ELR (cell line): ENCODE results near the gene GPR3.
"Not testable (repeated sequence)": the region's sequence is repeated elsewhere in the genome, so short reads cannot be mapped to it uniquely, and the experiment has no call there.

Experiments used
- DNase-seq: peaks from one replicate; pipeline ENCODE4 v3.0.0-alpha.2; 2015; ENCODE audit warnings: low read depth

Gene GPR3

DNA sequence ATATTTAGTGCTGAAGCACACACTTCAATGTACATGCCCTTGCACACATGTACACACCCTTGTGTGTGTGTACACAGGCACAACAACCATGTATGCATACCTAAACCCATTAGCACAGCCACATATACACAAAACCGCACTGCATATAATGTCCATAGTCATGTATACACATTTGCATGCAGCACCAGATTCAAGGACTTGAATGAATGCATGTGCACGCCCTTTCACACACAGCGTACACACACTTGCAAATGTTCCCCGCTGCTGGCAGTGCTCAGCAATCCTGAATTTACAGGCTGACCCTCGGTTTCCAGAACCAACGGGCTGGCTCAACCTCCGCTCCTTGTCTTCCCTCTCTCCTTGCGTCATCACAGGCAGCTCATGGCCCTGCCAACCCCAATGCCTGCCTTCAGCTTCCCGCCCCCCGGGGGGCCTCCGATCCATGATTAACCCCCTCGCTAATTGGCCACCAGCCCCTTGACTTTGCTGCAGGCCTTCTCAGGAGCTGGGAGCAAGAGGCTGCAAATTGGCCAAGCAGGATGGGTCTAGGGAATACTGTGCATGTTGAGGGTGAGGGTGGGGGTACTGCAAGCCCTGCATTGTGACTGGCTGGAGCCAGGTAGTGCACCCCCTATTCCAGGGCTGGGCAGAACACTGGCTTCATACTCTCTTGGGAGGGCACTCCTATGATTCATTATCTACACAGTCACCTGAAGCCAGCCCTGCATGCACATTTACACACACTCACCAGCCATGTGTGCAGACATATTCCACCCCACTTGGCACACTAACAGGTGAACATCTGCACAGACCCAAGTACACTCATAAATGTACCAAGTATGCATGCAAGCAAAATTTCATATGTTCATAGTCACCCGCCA is 7.9 kb downstream of the GPR3 start:
- no peak for DNase-seq

DNA sequence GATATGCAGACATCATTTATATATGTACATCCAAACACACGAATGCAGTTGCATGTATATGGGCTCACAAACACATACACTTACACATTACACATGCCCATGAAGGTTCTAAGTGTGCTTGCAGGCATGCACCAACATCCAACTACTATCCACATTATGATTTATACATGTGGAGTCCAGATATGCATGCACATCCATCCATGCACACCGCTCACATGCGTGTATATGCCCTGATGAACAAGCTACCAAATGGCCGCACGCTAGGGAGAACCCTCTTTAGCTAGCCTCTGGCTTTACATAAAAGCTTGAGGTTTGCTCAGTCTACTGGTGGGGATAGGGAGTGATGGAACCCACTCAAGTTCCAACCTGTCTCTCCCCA is 8.5 kb downstream of the GPR3 start:
- no peak for DNase-seq

DNA sequence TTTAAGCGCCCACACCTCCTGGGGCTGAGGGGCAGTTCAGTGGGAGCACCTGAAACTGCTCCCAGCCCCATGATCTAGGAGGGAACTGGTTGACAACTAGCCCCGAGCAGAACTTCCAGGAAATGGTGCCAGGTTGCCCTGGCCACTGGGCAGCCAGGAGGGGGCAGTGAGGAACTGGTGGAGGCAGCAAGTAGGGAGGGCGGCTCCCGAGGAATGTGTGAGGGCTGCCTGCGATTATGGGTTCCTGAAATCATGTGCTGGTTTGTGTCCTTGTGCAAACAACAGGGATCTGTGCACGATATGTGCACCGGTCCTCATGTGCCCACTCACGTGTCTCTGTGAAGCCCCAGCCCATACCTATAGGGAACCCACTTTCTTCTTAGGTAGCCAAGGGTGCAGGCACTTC is 9.9 kb downstream of the GPR3 start:
- peak; percentile 43 for DNase-seq

DNA sequence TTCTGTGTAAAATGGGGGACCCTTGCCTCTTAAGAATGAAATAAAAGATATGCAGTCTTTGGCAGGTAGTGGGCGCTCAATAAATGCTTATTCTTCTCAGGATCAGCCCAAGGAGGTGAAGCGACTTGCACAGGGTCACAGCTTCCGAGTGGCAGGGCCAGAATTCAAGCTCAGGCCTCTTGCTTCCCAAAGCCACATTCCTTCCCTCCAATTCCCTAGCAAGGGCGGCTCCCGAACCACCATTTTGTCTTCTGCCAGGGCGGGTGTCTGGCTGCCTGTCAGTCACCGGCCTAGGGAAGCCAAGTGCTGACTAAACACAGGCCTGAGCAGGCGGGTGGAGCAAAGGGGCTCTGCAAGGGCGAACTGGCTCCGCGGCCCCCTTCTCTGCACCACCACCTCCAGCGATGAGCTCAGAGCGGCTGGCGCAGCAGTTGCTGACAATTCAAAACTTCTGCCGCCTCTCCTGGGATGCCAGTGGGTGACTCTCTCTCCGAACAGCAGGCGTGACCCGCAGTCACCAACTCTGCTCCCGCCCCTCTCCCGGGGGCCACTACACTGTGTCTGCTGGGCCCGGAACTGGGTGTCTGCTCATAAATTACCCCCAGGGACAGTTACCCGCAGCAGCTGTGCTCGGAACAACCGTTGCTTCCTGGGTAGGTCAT is 10.8 kb downstream of the GPR3 start:
- DNase-seq: peak; percentile 57

DNA sequence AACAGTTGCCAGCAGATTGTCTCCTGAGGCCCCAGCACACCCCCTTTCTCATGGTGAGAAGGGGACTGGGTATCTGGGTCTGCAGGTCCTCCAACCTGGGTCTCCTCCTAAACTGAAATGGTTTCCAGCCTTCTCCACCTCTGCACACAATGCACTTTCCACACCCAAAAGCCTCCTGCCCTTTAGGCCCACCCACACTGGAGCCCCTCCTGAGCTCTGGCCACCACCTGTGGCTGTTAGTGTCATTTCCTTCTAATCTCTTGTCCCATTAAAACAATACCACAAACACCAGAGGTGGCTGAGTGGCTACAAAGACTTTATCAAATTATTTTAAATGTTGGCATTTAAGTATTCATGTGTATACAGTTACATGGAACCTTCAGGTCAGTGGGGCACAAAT is 11.5 kb downstream of the GPR3 start:
- no peak for DNase-seq

DNA sequence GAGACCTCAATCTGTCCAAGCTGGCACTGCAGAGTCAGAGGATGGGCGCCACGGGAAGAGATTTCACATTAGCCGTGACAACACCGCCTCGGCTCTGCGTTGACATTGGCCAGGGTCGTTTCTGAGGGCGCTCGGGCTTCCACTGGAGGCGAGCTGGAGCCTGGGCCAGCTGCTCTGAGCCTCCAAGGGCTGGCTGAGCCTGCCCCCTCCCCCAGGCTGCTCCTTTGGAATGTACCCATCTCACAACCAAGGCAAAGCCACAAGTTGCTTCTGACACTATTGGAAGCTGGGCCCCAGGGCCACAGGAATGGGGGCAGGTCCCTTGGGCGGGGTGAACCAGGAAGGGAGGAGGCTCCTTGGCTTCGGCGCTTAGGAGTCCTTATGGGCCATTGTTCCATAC is 12.7 kb downstream of the GPR3 start:
- no peak for DNase-seq

DNA sequence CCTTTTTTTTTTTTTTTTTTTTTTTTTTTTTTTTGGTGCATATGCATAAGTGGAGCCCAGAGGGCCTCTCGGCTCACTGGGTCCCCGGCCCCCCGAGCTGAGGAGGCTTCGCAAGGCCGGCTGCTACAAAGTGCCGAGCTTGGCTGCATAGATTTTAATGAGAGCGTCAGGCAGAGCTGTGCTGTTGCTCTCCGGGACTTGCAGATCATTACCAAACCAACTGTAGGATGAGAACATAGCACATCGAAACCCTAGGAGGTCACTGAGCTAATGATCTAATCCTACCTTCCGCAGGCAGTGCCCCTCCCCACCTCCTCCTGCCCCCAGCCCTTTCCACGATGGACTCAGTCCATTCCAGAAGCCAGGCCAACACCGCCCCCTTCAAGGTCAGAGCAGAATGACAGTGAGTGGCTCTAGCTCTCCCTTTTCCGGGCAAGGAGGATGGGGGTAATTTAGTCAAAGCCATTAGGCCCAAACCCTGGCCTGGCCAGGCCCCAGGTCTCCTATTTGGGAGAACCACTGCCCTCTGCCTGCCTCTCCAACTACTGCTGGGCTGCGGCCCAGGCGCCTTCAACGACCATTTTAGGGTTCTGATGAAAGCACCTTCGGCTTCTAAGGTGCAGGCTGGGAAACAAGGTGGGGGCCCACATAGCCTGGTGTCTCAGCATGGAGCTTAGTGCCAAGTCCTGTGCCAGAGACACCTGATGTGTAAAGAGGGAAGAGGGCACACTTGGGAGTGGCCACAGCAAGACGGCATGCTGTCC is 13.4 kb downstream of the GPR3 start:
- not testable (repeated sequence) for DNase-seq

DNA sequence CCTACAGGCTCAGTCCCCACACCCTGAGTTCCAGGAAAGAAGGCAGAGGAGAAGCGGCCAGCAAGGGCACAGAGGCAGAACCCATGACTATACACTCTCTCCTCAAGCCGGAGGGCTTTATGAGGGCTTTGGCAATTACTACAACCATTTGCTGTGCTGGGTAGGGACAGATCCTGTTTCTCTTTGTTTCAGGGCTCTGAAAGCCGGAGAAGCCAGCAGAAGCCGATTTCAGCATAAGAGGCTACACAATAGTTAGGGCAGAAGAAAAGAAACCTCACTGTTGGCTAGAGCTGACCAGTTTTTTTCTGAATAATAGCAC is 13.9 kb downstream of the GPR3 start:
- DNase-seq: no peak

DNA sequence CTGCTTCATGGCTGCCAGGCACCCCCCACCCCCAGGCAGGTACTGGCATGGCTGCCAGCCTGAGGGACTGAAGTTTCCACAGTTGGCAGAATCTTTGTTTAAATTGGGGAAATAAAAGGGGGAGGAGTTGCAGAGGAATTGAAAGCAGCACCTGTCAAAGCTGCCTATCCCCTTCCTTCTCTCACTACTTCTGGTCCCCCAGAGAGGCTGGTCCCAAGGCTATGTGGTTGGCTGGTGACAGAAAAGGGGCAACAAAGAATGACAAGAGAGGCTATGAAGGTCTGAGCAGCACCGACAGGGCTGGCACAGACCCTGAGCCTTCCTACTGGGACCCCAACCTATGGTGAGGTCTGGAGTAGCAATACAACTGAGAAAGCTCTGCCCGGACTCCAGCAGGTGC is 14.4 kb downstream of the GPR3 start:
- not testable (repeated sequence) for DNase-seq

DNA sequence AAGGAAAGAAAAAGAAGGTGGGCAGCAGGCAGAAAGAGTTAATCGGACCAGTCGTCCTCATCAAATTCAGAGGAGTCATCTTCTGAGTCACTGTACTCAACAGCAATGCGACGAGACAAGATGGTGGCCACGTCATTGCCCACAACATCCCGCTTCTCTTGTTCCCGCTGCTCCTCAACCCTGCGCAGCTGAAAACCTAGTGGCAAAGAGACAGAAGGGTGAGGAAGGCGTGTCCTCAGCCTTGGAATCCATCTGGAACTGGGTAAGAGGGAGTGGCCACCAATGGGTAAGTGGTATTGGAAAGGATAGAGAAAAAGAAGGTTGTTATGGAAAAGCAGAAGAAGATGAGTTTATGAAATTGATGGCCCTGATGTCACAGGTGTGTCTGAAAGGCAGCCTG is 15.7 kb downstream of the GPR3 start:
- DNase-seq: peak; percentile 91

DNA sequence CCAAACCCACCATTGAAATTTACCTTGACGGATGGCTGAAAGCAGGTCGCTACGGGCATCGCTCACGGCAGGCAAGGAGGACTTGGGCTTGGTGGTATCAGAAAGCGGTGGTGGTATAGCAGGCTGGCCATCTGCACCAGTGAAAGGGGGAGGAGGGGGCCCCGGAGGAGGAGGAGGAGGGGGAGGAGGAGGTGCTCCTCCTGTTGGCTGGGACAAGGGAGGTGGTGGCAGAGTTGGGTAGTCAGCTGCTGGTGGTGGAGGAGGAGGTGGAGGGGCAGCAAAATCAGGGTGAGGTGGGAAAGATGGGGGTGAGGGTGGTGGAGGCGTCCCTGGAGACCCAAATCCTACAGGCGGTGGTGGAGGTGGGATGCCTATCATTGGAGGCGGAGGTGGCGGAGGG is 17.2 kb downstream of the GPR3 start:
- DNase-seq: no peak

DNA sequence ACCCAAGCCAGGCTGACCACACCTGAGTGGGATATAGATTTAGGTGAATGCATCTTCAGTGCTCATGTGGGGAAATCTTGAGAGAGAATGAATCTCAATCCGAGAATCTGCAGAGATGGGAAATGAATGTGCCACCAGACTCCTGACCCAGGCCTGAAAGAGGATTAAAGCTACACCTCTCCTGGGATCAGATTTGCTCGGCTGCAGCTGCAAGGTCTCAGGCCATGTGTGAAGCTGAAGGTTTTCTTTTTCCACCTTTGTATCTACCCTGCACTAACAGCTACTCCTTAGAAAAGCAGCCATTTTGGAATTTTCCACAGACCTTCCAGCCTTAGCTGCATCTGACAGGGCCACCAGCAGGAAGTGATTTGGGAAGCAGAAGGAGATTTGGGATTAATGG is 18.3 kb downstream of the GPR3 start:
- DNase-seq: no peak

DNA sequence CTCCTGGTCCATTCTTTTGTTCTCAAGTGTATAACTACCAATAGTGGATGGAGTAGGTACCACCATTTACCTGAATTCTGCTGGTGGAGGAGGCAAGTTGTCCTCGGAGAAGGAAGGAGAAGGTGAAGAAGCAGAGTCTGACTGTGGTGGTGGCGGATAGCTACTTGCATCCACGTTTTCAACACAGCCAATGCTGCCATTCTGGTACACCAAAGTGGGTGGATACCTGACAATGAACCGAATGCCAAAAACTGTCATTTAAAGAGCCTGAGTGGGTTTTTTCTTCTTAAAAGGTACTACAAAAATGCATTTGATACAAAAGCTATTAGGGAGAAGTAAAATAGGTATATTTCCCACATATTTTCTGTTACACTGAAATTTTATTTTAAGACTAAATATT is 20.1 kb downstream of the GPR3 start:
- no peak for DNase-seq

DNA sequence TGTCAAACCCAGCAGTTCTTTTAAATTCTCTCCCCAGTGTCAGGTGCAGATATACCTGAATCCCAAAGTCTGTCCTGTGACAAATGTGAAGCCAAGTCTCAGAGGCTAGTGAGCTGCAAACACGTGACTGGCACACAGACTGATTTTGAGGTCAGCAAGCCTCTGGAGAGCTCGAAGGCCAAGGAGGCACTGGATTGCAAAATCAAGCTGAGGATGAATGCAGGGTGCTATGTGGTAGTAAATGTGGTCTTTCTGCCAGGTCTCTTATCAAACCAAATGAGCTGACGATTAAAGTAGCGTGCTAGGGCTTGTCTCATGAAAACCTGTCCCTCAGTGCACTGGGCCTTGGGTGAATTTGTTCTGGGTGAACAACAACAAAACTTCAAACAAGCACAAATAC is 20.6 kb downstream of the GPR3 start:
- no peak for DNase-seq

DNA sequence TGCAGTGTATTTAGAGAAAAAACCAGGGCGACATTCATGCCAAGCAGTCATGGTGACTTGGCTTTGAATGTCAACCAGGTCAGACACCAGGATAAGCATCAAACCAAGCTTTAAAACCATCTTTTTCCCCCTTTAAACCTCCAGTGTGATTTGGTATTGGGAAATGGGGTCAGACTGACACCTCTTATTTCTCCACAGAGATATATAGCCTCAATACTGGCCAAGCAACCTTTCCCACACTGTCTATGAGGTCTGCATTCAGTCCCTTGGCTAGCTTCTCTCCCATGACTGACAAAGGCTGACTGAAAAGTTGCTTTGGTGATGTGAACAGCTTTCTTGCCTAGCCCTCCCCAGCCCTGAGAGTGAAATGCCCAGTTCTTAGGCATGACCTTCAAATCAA is 21.7 kb downstream of the GPR3 start:
- no peak for DNase-seq

DNA sequence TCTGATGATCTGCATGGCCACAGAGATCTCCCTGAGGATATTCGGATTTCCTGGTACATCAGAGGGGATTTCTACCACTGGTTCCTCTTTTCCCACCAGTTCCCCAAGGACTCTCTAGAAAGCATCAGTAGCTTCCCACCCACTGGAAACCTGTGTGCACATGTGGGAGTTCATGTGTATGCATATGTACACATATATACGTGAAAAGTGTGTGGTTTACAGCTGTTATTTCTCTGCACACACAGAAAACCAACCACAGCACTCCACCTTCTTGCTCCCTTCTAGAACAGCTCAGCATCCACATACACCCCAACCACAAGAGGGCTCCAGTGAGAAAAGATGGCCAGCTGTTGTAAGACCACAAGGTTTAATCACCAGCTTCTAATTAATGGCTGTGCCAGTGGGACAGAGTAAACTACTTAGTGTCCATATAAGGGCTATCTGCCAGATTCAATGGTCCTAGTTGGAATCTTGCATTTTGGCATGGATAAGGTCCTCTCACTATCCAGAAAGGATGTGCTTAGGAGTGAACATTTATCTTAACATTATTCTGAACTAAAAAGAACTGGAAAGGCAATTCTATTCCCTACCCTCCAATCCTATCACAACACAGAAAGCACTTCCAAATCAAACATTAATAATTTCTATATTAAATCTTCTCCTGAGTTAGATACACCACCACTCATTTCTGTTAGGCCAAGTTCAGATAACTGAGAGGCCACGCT is 24.1 kb downstream of the GPR3 start:
- DNase-seq: peak; percentile 70

DNA sequence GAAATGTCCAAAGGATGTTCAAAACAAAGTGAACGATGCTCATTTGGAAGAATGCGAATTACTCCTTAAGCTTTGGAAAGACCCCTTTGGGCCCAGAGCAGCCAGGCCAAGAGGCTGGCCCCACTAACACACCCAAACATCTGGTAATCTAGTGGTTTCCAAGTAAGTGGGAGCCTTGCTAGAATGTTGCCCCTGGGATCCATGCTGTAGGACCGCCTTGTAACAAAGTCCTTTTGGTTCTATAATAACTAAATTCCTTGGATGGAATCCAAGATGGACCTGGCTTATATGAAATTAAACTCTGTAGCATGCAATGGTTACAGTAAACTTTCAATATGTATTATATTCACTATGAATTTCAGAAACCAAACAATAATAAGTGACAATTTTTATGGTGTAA is 25.3 kb downstream of the GPR3 start:
- DNase-seq: no peak

DNA sequence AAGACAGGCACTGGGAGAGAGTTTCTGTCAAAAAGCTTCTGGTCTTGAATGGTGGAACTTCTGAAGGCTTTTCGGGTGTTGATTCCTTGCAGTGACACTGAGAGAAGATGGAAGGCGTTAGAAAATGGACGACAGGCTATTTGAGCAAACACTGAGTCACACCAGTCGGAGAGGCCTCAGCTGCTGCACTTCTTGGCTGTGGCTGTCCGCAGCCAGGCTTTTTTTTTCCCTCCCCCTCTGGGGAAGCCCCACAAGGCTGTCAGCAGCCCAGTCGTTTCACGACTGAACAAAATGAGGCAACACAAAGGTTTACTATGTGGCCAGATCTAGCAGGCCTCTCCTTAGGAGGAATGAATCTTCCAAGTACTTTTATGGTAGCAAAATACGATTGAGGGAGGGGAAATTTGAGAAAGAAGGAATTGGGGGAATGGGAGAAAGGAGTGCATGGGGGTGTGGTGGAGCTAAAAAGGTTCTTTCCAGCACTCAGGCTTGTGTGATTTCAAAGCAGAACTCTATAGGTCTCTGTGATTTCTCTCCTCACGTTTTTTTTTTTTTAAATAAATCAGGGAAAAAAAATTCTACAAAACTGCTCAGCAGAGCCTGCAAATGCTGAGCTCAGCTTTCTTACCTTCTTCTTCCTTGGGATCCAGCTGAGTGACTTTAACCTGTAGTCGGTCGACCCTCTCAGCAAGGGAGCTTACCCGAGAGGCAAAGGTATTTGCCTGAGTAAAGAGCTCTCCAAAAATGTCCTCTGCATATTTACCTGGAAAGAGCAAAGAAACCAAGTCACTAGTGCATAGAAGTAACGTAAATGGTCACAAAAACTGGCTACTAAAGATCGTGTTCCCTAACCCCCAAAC is 26.1 kb downstream of the GPR3 start:
- DNase-seq: peak; percentile 91

DNA sequence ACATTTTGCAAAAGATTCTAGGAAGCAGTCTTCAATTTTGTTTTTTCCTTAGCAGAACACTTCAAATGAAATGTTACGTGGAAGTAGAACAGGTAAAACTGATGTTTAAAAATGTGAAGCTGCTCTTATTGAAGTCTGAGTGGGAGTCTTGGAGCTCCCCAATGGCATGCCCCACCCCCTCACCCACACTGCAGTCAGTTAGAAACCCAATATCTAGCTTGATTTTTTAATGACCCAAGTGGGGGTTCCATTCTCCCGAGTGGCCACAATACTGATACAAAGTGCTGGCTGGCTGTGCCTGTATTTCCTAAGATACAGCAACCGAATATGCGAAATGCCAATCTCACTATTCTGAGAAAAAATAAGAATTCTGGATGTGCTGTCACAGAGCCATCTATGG is 31.3 kb downstream of the GPR3 start:
- DNase-seq: no peak

DNA sequence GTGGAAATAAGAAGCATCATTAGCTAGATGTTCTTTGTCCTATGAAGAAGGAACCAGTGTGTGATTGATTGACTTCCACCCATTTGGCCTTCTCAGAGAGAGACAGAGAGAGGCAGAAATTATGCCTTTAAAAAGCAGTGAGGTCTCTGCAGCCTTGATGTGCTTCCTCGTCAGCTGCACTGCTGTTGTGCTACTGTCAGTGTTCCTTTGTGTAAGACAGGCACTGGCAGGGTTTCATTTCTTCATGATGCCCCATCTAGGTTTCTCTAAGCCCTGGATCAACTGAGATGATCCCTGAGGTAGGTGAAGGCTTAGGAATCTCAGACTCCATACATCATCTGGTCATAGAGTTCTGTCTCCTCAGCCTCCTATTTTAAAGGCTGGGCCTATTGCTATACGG is 34.9 kb downstream of the GPR3 start:
- DNase-seq: no peak

DNA sequence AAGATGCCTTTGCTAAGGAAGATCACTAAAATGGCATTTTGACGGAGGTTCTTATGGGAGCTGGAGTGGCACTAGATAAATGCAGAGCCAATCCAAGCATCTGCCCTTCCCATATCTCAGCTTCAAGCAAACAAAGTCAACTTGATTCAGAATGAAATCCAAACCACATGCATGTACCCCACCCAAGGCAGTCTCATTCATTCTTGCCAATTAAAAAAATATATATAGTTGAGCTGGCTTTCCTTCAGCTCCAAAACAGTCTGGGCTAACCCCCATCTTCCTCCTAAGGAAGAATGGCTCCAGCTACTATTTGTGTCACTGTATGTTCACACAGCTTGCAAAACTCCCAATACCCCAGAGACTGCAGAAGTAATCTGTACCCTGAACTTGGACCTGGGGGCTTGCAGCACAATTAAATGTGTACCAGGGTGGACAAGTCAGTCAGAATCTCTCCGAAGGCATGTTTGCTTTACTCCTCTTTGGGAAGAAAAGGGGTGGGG is 35.4 kb downstream of the GPR3 start:
- no peak for DNase-seq
